Measurements from ENCODE around the gene TATDN3. TPM values are rescaled to one million over a fixed set of nuclear protein-coding genes. Genes with fewer than 3 reads are reported as not detected.

The TATDN3 gene
- polyA plus RNA-seq, 1 donor from 2014 or later = 72.0 TPM

GRCh38 chr1:212783976-212784375 lies 7.7 kb upstream of the TATDN3 start:
- TF ChIP-seq, protein P1, sequence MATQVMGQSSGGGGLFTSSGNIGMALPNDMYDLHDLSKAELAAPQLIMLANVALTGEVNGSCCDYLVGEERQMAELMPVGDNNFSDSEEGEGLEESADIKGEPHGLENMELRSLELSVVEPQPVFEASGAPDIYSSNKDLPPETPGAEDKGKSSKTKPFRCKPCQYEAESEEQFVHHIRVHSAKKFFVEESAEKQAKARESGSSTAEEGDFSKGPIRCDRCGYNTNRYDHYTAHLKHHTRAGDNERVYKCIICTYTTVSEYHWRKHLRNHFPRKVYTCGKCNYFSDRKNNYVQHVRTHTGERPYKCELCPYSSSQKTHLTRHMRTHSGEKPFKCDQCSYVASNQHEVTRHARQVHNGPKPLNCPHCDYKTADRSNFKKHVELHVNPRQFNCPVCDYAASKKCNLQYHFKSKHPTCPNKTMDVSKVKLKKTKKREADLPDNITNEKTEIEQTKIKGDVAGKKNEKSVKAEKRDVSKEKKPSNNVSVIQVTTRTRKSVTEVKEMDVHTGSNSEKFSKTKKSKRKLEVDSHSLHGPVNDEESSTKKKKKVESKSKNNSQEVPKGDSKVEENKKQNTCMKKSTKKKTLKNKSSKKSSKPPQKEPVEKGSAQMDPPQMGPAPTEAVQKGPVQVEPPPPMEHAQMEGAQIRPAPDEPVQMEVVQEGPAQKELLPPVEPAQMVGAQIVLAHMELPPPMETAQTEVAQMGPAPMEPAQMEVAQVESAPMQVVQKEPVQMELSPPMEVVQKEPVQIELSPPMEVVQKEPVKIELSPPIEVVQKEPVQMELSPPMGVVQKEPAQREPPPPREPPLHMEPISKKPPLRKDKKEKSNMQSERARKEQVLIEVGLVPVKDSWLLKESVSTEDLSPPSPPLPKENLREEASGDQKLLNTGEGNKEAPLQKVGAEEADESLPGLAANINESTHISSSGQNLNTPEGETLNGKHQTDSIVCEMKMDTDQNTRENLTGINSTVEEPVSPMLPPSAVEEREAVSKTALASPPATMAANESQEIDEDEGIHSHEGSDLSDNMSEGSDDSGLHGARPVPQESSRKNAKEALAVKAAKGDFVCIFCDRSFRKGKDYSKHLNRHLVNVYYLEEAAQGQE (IDR thresholded peaks at IDR 0.05; ENCODE audit: borderline replicate concordance) = no peak
- TF ChIP-seq, protein P2, sequence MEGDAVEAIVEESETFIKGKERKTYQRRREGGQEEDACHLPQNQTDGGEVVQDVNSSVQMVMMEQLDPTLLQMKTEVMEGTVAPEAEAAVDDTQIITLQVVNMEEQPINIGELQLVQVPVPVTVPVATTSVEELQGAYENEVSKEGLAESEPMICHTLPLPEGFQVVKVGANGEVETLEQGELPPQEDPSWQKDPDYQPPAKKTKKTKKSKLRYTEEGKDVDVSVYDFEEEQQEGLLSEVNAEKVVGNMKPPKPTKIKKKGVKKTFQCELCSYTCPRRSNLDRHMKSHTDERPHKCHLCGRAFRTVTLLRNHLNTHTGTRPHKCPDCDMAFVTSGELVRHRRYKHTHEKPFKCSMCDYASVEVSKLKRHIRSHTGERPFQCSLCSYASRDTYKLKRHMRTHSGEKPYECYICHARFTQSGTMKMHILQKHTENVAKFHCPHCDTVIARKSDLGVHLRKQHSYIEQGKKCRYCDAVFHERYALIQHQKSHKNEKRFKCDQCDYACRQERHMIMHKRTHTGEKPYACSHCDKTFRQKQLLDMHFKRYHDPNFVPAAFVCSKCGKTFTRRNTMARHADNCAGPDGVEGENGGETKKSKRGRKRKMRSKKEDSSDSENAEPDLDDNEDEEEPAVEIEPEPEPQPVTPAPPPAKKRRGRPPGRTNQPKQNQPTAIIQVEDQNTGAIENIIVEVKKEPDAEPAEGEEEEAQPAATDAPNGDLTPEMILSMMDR (IDR thresholded peaks at IDR 0.05; ENCODE audit: poor library complexity, severe bottlenecking) = no peak
- TF ChIP-seq MXI1 (conservative IDR thresholded peaks at IDR 0.05; ENCODE audit: poor library complexity, severe bottlenecking) (no peak), RAD21 (conservative IDR thresholded peaks at IDR 0.05) (no peak), EP300 (conservative IDR thresholded peaks at IDR 0.05; ENCODE audit: poor library complexity, severe bottlenecking) (no peak), TAF1 (IDR thresholded peaks at IDR 0.05; ENCODE audit: low read depth) (no peak), SMC3 (conservative IDR thresholded peaks at IDR 0.05; ENCODE audit: poor library complexity) (no peak), POLR2AphosphoS5 (IDR thresholded peaks at IDR 0.05) (no peak), EZH2 (IDR thresholded peaks at IDR 0.05; ENCODE audit: borderline replicate concordance, insufficient read depth, low read length, poor library complexity, severe bottlenecking) (no peak)
- H3K79me2 ChIP-seq (replicated peaks; ENCODE audit: insufficient read depth, low read length) = peaks cover 8% of the 10 kb centered on the region
- no peaks in the 10 kb centered on the region for H4K20me1 ChIP-seq (ENCODE audit: insufficient read depth)
- H3K9ac ChIP-seq (ENCODE audit: low read length) = no peak overlapping the region
- peaks cover 4% of the 10 kb centered on the region for H3K36me3 ChIP-seq (ENCODE audit: insufficient read depth, low read length)
- no peaks in the 10 kb centered on the region for H3K27me3 ChIP-seq (ENCODE audit: insufficient read depth, low read depth, low read length)
- no peak overlapping the region for H3K4me2 ChIP-seq (ENCODE audit: low read length)
- no peaks in the 10 kb centered on the region for H3F3A ChIP-seq (ENCODE audit: insufficient read depth, low read length, poor library complexity, severe bottlenecking)
- no peaks in the 10 kb centered on the region for H3K9me2 ChIP-seq (ENCODE audit: insufficient read depth, low read length)
- H3K27ac ChIP-seq (ENCODE audit: low read length) = no peak overlapping the region
- no peak overlapping the region for H3K4me3 ChIP-seq (ENCODE audit: low read length)
- H3K9me3 ChIP-seq (ENCODE audit: low read length) = no peaks in the 10 kb centered on the region
- no peak overlapping the region for H2AFZ ChIP-seq (ENCODE audit: low read depth, low read length)

DNA sequence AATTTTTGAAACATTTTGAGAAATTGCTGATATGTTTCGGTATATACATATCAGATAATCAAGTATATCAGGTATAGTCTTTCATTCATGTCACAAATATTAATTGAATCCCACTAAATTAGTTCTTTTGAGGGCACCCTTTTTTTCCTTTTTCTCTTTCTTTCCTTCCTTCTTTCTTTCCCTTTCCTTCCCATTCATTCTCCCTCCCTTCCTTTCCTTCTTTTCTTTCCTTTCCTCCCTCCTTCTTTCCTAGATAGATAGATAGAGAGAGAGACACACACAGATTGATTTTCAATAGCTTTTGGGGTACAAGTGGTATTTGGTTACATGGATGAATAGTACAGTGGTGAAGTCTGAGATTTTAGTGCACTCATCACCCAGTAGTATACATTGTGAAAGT lies 5.8 kb upstream of the TATDN3 start:
- H3K4me2 ChIP-seq (ENCODE audit: low read length) = no peak overlapping the region
- no peaks in the 10 kb centered on the region for H3K9me3 ChIP-seq (ENCODE audit: low read length)
- H3K27ac ChIP-seq (ENCODE audit: low read length) = no peak overlapping the region
- no peak overlapping the region for H2AFZ ChIP-seq (ENCODE audit: low read depth, low read length)
- H3K79me2 ChIP-seq (replicated peaks; ENCODE audit: insufficient read depth, low read length) = peaks cover 18% of the 10 kb centered on the region
- no peaks in the 10 kb centered on the region for H4K20me1 ChIP-seq (ENCODE audit: insufficient read depth)
- no peak overlapping the region for H3K4me3 ChIP-seq (ENCODE audit: low read length)
- H3K9me2 ChIP-seq (ENCODE audit: insufficient read depth, low read length) = no peaks in the 10 kb centered on the region
- H3K36me3 ChIP-seq (ENCODE audit: insufficient read depth, low read length) = peaks cover 4% of the 10 kb centered on the region
- no peak overlapping the region for H3K9ac ChIP-seq (ENCODE audit: low read length)
- no peaks in the 10 kb centered on the region for H3K27me3 ChIP-seq (ENCODE audit: insufficient read depth, low read depth, low read length)
- TF ChIP-seq, protein P1 (IDR thresholded peaks at IDR 0.05; ENCODE audit: borderline replicate concordance) = no peak
- TF ChIP-seq MXI1 (conservative IDR thresholded peaks at IDR 0.05; ENCODE audit: poor library complexity, severe bottlenecking) (no peak), SMC3 (conservative IDR thresholded peaks at IDR 0.05; ENCODE audit: poor library complexity) (no peak), EZH2 (IDR thresholded peaks at IDR 0.05; ENCODE audit: borderline replicate concordance, insufficient read depth, low read length, poor library complexity, severe bottlenecking) (no peak), TAF1 (IDR thresholded peaks at IDR 0.05; ENCODE audit: low read depth) (no peak), EP300 (conservative IDR thresholded peaks at IDR 0.05; ENCODE audit: poor library complexity, severe bottlenecking) (no peak), RAD21 (conservative IDR thresholded peaks at IDR 0.05) (no peak), POLR2AphosphoS5 (IDR thresholded peaks at IDR 0.05) (no peak)
- TF ChIP-seq, protein P2 (IDR thresholded peaks at IDR 0.05; ENCODE audit: poor library complexity, severe bottlenecking) = no peak
- no peaks in the 10 kb centered on the region for H3F3A ChIP-seq (ENCODE audit: insufficient read depth, low read length, poor library complexity, severe bottlenecking)

Measured in neural cell (in vitro differentiated cells).